Measurements from ENCODE around the gene MRM3.
"Not testable (repeated sequence)": the region's sequence is repeated elsewhere in the genome, so short reads cannot be mapped to it uniquely, and the experiment has no call there.

Gene MRM3

GRCh38 chr17:773467-774312, 8.5 kb upstream of the MRM3 start:
- CTCF ChIA-PET = interaction anchor here (0.6 kb wide), 1 partner anchor 20 kb away, joined by 3 read pairs; no protein-coding TSS in a partner anchor
- Mint-ChIP-seq H3K4me3 (no peak overlapping the region), H3K27ac (no peak overlapping the region), H3K9me3 (no peaks in the 10 kb centered on the region), H3K4me1 (peaks cover 6% of the 10 kb centered on the region), H3K27me3 (no peaks in the 10 kb centered on the region), H3K36me3 (peaks cover 63% of the 10 kb centered on the region)
- no peak for DNase-seq

GRCh38 chr17:774313-774584, 7.9 kb upstream of the MRM3 start:
- H3K4me3 Mint-ChIP-seq = no peak overlapping the region
- H3K4me1 Mint-ChIP-seq = peaks cover 6% of the 10 kb centered on the region
- no peak overlapping the region for H3K27ac Mint-ChIP-seq
- CTCF ChIA-PET = interaction anchor here (0.6 kb wide), 1 partner anchor 21 kb away, joined by 3 read pairs; no protein-coding TSS in a partner anchor
- H3K27me3 Mint-ChIP-seq = no peaks in the 10 kb centered on the region
- peaks cover 63% of the 10 kb centered on the region for H3K36me3 Mint-ChIP-seq
- DNase-seq = no peak
- H3K9me3 Mint-ChIP-seq = no peaks in the 10 kb centered on the region

- no peak overlapping the region for H3K27ac Mint-ChIP-seq
- H3K4me1 Mint-ChIP-seq = peaks cover 27% of the 10 kb centered on the region
- no peaks in the 10 kb centered on the region for H3K9me3 Mint-ChIP-seq
- no peak for DNase-seq
- H3K36me3 Mint-ChIP-seq = peaks cover 48% of the 10 kb centered on the region
- H3K27me3 Mint-ChIP-seq = no peaks in the 10 kb centered on the region
- no peak overlapping the region for H3K4me3 Mint-ChIP-seq
- CTCF ChIA-PET = no interaction called here
These were observed 4.1 kb upstream of the MRM3 start for GRCh38 chr17:778096-778495.

GRCh38 chr17:784143-784542, 2.0 kb downstream of the MRM3 start:
- peaks cover 12% of the 10 kb centered on the region for H3K36me3 Mint-ChIP-seq
- H3K27me3 Mint-ChIP-seq = no peaks in the 10 kb centered on the region
- peaks cover 39% of the 10 kb centered on the region for H3K4me1 Mint-ChIP-seq
- H3K27ac Mint-ChIP-seq = no peak overlapping the region
- H3K9me3 Mint-ChIP-seq = no peaks in the 10 kb centered on the region
- H3K4me3 Mint-ChIP-seq = peak overlapping the region; percentile 54
- CTCF ChIA-PET = no interaction called here
- DNase-seq = no peak

GRCh38 chr17:785901-786300, 3.7 kb downstream of the MRM3 start:
- CTCF ChIA-PET, H3K9me3 Mint-ChIP-seq, H3K4me3 Mint-ChIP-seq, H3K27me3 Mint-ChIP-seq, H3K27ac Mint-ChIP-seq, DNase-seq: not testable (repeated sequence)
- H3K36me3 Mint-ChIP-seq = peaks cover 14% of the 10 kb centered on the region
- H3K4me1 Mint-ChIP-seq = peaks cover 35% of the 10 kb centered on the region

- peaks cover 22% of the 10 kb centered on the region for H3K4me1 Mint-ChIP-seq
These were observed 5.6 kb downstream of the MRM3 start for GRCh38 chr17:787641-788221.

GRCh38 chr17:788551-788950, 6.4 kb downstream of the MRM3 start:
- H3K27me3 Mint-ChIP-seq = no peaks in the 10 kb centered on the region
- H3K27ac Mint-ChIP-seq = no peak overlapping the region
- H3K4me3 Mint-ChIP-seq = no peak overlapping the region
- H3K36me3 Mint-ChIP-seq = peaks cover 25% of the 10 kb centered on the region
- CTCF ChIA-PET = interaction anchor here (0.8 to 1.9 kb wide), 2 partner anchors 192 to 212 kb away, joined by 3 to 6 read pairs; no protein-coding TSS in a partner anchor
- no peaks in the 10 kb centered on the region for H3K9me3 Mint-ChIP-seq
- H3K4me1 Mint-ChIP-seq = peaks cover 14% of the 10 kb centered on the region
- no peak for DNase-seq

More at GRCh38 chr17:787641-788221, 5.6 kb downstream of the MRM3 start:
- no peaks in the 10 kb centered on the region for H3K27me3 Mint-ChIP-seq
- H3K27ac Mint-ChIP-seq = no peak overlapping the region
- H3K9me3 Mint-ChIP-seq = no peaks in the 10 kb centered on the region
- no peak for DNase-seq
- no peak overlapping the region for H3K4me3 Mint-ChIP-seq
- H3K36me3 Mint-ChIP-seq = peaks cover 24% of the 10 kb centered on the region
- CTCF ChIA-PET = interaction anchor here (1.9 kb wide), 1 partner anchor 193 kb away, joined by 6 read pairs; no protein-coding TSS in a partner anchor

GRCh38 chr17:789160-789840, 7.1 kb downstream of the MRM3 start:
- no peaks in the 10 kb centered on the region for H3K9me3 Mint-ChIP-seq
- H3K27me3 Mint-ChIP-seq = no peaks in the 10 kb centered on the region
- H3K4me3 Mint-ChIP-seq = no peak overlapping the region
- peaks cover 7% of the 10 kb centered on the region for H3K4me1 Mint-ChIP-seq
- CTCF ChIA-PET = interaction anchor here (1.9 kb wide), 1 partner anchor 192 kb away, joined by 6 read pairs; no protein-coding TSS in a partner anchor
- peaks cover 25% of the 10 kb centered on the region for H3K36me3 Mint-ChIP-seq
- no peak for DNase-seq
- no peak overlapping the region for H3K27ac Mint-ChIP-seq

- H3K27ac Mint-ChIP-seq, DNase-seq, H3K4me3 Mint-ChIP-seq, H3K4me1 Mint-ChIP-seq, CTCF ChIA-PET, H3K27me3 Mint-ChIP-seq, H3K9me3 Mint-ChIP-seq: not testable (repeated sequence)
- H3K36me3 Mint-ChIP-seq = peaks cover 25% of the 10 kb centered on the region
These were observed 8.0 kb downstream of the MRM3 start for GRCh38 chr17:789931-790873.

GRCh38 chr17:790874-791247, 8.7 kb downstream of the MRM3 start:
- H3K36me3 Mint-ChIP-seq = peaks cover 25% of the 10 kb centered on the region
- not testable (repeated sequence) for DNase-seq, H3K27me3 Mint-ChIP-seq, H3K4me3 Mint-ChIP-seq, H3K4me1 Mint-ChIP-seq, H3K9me3 Mint-ChIP-seq
- CTCF ChIA-PET = interaction anchor here (1.8 kb wide), 1 partner anchor 206 kb away, joined by 7 read pairs; the partner anchor contains the start of gene TIMM22
- H3K27ac Mint-ChIP-seq = peak overlapping the region; percentile 67

GRCh38 chr17:791829-792228, 9.7 kb downstream of the MRM3 start:
- no peak overlapping the region for H3K27ac Mint-ChIP-seq
- peaks cover 7% of the 10 kb centered on the region for H3K4me1 Mint-ChIP-seq
- peaks cover 23% of the 10 kb centered on the region for H3K36me3 Mint-ChIP-seq
- no peaks in the 10 kb centered on the region for H3K9me3 Mint-ChIP-seq
- H3K4me3 Mint-ChIP-seq = no peak overlapping the region
- DNase-seq = no peak
- CTCF ChIA-PET = interaction anchor here (1.8 kb wide), 1 partner anchor 205 kb away, joined by 7 read pairs; the partner anchor contains the start of gene TIMM22
- H3K27me3 Mint-ChIP-seq = no peaks in the 10 kb centered on the region

- Mint-ChIP-seq H3K27me3 (no peaks in the 10 kb centered on the region), H3K4me1 (peaks cover 7% of the 10 kb centered on the region), H3K4me3 (no peak overlapping the region), H3K36me3 (peaks cover 21% of the 10 kb centered on the region), H3K27ac (no peak overlapping the region), H3K9me3 (no peaks in the 10 kb centered on the region)
- CTCF ChIA-PET = interaction anchor here (1.8 kb wide), 1 partner anchor 205 kb away, joined by 7 read pairs; the partner anchor contains the start of gene TIMM22
- DNase-seq = no peak
These were observed 10.1 kb downstream of the MRM3 start for GRCh38 chr17:792277-792676.

- Mint-ChIP-seq H3K27ac (no peak overlapping the region), H3K4me3 (no peak overlapping the region), H3K9me3 (no peaks in the 10 kb centered on the region), H3K4me1 (peaks cover 7% of the 10 kb centered on the region), H3K36me3 (peaks cover 18% of the 10 kb centered on the region), H3K27me3 (no peaks in the 10 kb centered on the region)
- DNase-seq = peak; percentile 66
- CTCF ChIA-PET = interaction anchor here (0.7 to 5.2 kb wide), 11 partner anchors 10 to 261 kb away, joined by 3 to 59 read pairs (median 7); partner anchors contain the start of genes NXN and TIMM22
These were observed 12.7 kb downstream of the MRM3 start for GRCh38 chr17:794876-795275.

Measured in activated naive CD4-positive, alpha-beta T cell treated with anti-CD3 and anti-CD28 coated beads, Interleukin-2, amount 10 ng/mL, durations not matched to agents 7 days and 5 days (primary cell).